DMS 273 treated with DMSO at 0.1 percent for 48 hours (cell line): ENCODE measurements around the gene SUGT1.

ENCODE experiments used
- DNase-seq: peaks from one replicate; lab custom pipeline; 2025; lab: John Stamatoyannopoulos, UW

SUGT1 gene

DNA sequence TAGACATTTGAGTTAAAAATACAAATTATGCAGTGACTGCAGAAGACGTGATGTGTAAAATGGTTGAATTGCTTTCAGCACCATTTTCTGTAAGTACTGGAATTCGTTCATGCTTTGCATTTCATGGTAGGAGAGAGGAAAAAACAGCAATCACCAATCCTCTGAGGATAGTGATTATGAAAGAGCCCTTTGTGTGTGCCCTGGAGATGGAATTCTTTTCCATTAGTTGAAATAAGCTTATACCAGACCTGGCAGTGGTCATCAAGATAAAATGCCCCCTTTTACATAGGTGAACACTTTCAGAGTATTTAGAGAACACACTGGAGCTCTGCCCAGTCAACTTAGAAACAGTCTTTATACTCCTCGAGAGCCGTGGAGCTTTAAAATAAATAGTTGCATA is 85.3 kb downstream of the SUGT1 start:
- DNase-seq = no peak

GRCh38 chr13:52738719-52739467 is 86.3 kb downstream of the SUGT1 start:
- no peak for DNase-seq

DNA sequence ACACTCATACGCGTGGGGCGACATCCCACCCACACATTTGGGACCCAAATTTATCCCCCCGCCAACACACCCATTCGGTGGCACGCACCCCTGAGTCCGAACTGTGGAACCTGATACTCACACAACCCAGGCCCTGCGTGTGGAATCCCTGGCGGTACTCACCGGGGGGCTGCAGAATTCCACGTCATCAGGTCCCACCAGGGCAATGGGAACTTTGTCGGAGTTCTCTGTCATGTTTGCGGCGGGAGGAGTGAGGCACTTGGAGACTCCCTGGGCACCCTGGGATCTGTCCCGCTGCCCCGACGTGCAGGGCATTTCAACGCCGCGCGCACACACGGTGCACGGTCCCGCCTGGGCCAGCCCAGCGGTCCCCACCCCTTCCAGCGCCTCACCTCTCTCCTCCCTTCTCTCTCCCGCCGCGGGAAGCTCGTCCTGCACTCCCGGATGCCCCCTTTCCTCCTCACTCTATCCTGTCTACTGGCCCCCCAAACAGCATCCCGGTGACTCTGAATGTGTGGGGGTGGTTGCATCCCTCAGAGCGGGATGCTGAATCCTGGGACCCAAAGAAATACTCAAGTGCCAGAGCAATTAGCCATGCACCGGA is 86.9 kb downstream of the SUGT1 start, which contains the start of gene CNMD:
Gene CNMD (minus strand): TSS at position 353 of the 604 bp plus-strand sequence. CDS start 119 bp downstream, at position 234.
- DNase-seq = no peak

DNA sequence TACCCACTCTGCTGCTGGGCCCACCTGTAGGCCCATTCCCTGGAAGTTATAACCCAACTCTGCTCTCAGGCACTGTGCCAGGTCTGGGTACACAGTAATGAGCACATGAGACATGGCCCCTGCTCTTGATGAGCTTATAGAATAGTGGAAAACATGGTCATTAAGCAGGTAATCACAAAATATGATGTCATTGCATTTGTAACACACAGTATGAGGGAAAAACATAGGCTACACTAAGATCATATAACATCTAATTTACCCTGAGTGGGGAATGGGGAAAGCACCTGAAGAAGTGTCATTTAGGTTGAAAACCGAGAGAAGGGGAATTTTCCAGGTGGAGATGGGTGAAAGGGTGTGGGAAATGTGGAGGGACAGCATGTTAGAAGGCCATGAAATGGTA is 90.9 kb downstream of the SUGT1 start:
- no peak for DNase-seq

DNA sequence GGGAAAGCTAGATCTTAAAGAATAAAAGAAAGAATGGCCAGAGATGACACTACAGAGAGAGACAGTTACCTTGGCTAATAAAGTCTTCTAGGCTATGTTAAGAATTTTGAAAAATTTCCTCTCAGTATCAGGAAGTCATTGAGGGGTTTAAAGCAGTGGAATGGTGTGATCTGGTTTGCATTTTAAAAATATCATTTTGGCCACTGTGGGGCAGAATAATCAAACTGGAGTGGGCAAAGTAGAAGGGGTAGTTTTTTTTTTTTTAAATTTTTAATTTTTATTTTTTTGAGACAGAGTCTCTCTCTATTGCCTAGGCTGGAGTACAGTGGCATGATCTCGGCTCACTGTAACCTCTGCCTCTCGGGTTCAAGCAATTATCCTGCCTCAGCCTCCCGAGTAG is 91.4 kb downstream of the SUGT1 start:
- no peak for DNase-seq

DNA sequence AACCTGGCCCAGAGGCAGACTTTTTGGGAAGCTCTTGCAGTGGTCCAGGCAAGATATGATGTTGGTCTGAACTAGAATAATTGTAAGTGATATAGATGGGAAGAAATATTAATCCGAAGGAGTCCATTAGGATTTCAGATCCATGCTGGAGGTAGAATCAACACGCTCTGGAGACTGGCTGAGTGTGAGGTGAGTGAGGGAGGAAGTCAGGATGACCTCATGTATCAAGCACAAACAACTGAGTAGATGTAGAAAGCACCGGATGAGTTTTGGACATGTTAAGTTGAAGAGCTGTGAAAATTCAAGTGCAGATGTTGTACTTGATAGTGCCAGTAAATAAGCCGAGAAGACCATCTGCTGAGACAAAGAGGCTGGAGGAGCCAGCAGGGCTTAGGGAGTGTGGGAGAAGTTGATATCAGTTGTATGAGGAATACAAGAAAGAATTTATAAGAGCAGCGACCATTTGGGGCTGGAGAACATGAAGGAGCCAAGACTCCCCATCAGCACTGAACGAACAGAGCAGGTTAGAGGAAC is 92.3 kb downstream of the SUGT1 start:
- peak; percentile 95 for DNase-seq

GRCh38 chr13:52746141-52746540 is 93.5 kb downstream of the SUGT1 start:
- no peak for DNase-seq

DNA sequence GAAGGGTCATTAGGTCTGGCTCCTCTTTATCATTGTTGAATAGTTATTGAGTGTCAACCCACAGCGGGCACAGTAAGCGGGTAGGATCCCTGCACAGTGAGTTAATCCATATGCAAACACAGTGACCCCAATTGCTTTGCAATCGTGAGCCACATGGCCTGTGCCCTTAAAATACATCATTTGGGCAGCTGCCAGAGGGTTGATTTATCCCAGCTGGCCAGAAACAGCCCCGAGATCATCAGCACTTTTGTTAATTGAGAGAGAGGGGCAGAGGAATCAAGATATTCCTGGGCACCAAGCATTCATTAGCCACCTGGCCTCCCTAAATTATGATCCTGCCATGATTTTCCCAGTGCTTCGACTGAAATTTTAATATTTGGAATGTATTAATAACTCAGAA is 96.8 kb downstream of the SUGT1 start:
- peak; percentile 68 for DNase-seq
